Keratinocyte (primary cell): ENCODE data around the gene MAN1A2.

Source experiments
- CTCF ChIP-seq, 3 experiments: IDR thresholded peaks in 1 of 3; conservative IDR thresholded peaks in 1 of 3; optimal IDR thresholded peaks in 1 of 3; 2 replicates in 2 of 3; 3 replicates in 1 of 3; pipeline versions ENCODE3 to v1.5.1; 2011; ENCODE audit warnings: low read length in 3 of 3, mild to moderate bottlenecking in 3 of 3, moderate library complexity in 2 of 3, control low read depth in 1 of 3, inconsistent platforms in 1 of 3; ENCODE audit not compliant: insufficient read depth in 2 of 3; ENCODE audit errors: extremely low read depth in 1 of 3
- EZH2 ChIP-seq: IDR thresholded peaks from one replicate; pipeline ENCODE4 v1.6.1; 2012; ENCODE audit warnings: inconsistent platforms, mild to moderate bottlenecking, low read length, moderate library complexity

GRCh38 chr1:117342397-117342796, 24.9 kb upstream of the MAN1A2 start:
- no peak for TF ChIP-seq CTCF (optimal IDR thresholded peaks at IDR 0.05 in 1 of 3, IDR thresholded peaks at IDR 0.05 in 1 of 3, conservative IDR thresholded peaks at IDR 0.05 in 1 of 3; ENCODE audit: extremely low read depth in 1 of 3, insufficient read depth in 2 of 3, low read length in 3 of 3)
- TF ChIP-seq EZH2: no peak
